Measurements from ENCODE around the gene MS4A4A. TPM values are rescaled to one million over a fixed set of nuclear protein-coding genes. Genes with fewer than 3 reads are reported as not detected.

The MS4A4A gene
- total RNA-seq (2014; rRNA removed; shearing (Covaris generic)): 0.18 TPM in 1 of 2 replicates, not detected in the other

GRCh38 chr11:60280412-60280811 lies at the start of gene MS4A4A:
Gene MS4A4A (plus strand): TSS chr11:60280666. CDS start chr11:60280676, 10 bp downstream.
- Histone ChIP-seq H3K4me1 (replicated peaks) (peaks cover 4% of the 10 kb centered on the region), H3K27me3 (replicated peaks) (no peaks in the 10 kb centered on the region)

GRCh38 chr11:60230681-60231080 lies 49.8 kb upstream of the MS4A4A start:
- H3K4me1 ChIP-seq (replicated peaks): no peaks in the 10 kb centered on the region
- H3K9me3 ChIP-seq (replicated peaks): no peaks in the 10 kb centered on the region
- H3K27me3 ChIP-seq (replicated peaks): 0 out of 2 replicates have a peak, but pooled peaks cover 7% of the 10 kb centered on the region
- H3K27ac ChIP-seq: no peak overlapping the region
- DNase-seq (ENCODE audit: low read depth in 1 of 2, low spot score in 2 of 2): no peak
- no peaks in the 10 kb centered on the region for H3K36me3 ChIP-seq
- no peak overlapping the region for H3K4me3 ChIP-seq

More at GRCh38 chr11:60280412-60280811, at the start of gene MS4A4A:
- Histone ChIP-seq H3K9me3 (replicated peaks) (no peaks in the 10 kb centered on the region), H3K27ac (no peak within 1 kb of the TSS), H3K36me3 (no peaks in the 10 kb centered on the region), H3K4me3 (no peak within 1 kb of the TSS)
- no peak for DNase-seq (ENCODE audit: low read depth in 1 of 2, low spot score in 2 of 2)

GRCh38 chr11:60235321-60235720 lies 45.1 kb upstream of the MS4A4A start:
- no peaks in the 10 kb centered on the region for H3K4me1 ChIP-seq (replicated peaks)
- H3K4me3 ChIP-seq: no peak overlapping the region
- DNase-seq (ENCODE audit: low read depth in 1 of 2, low spot score in 2 of 2): no peak
- 0 out of 2 replicates have a peak, but pooled peaks cover 5% of the 10 kb centered on the region for H3K27me3 ChIP-seq (replicated peaks)
- H3K36me3 ChIP-seq: no peaks in the 10 kb centered on the region
- no peaks in the 10 kb centered on the region for H3K9me3 ChIP-seq (replicated peaks)
- H3K27ac ChIP-seq: no peak overlapping the region

- H3K27me3 ChIP-seq (replicated peaks): peaks cover 16% of the 10 kb centered on the region
- no peak overlapping the region for H3K4me3 ChIP-seq
- no peak overlapping the region for H3K27ac ChIP-seq
- no peaks in the 10 kb centered on the region for H3K4me1 ChIP-seq (replicated peaks)
- DNase-seq (ENCODE audit: low read depth in 1 of 2, low spot score in 2 of 2): no peak
- H3K9me3 ChIP-seq (replicated peaks): no peaks in the 10 kb centered on the region
- H3K36me3 ChIP-seq: no peaks in the 10 kb centered on the region
Observed at GRCh38 chr11:60240662-60241061, 39.8 kb upstream of the MS4A4A start.

- Histone ChIP-seq H3K36me3 (no peaks in the 10 kb centered on the region), H3K4me1 (replicated peaks) (no peaks in the 10 kb centered on the region), H3K27ac (no peak overlapping the region), H3K4me3 (no peak overlapping the region), H3K27me3 (replicated peaks) (peaks cover 19% of the 10 kb centered on the region), H3K9me3 (replicated peaks) (no peaks in the 10 kb centered on the region)
- DNase-seq (ENCODE audit: low read depth in 1 of 2, low spot score in 2 of 2): no peak
Observed at GRCh38 chr11:60241786-60242185, 38.7 kb upstream of the MS4A4A start.

GRCh38 chr11:60242740-60243239 lies 37.7 kb upstream of the MS4A4A start, which contains the start of gene MS4A4E:
Gene MS4A4E (minus strand): TSS chr11:60243137. CDS start chr11:60230055, 13,082 bp downstream.
- no peak for DNase-seq (ENCODE audit: low read depth in 1 of 2, low spot score in 2 of 2)
- Histone ChIP-seq H3K27me3 (replicated peaks) (peaks cover 19% of the 10 kb centered on the region), H3K36me3 (no peaks in the 10 kb centered on the region), H3K4me3 (no peak within 1 kb of the TSS), H3K27ac (no peak within 1 kb of the TSS), H3K4me1 (replicated peaks) (no peaks in the 10 kb centered on the region), H3K9me3 (replicated peaks) (no peaks in the 10 kb centered on the region)

GRCh38 chr11:60251485-60252212 lies 28.8 kb upstream of the MS4A4A start:
- peak in 1 of 2 experiments; percentile 58 for DNase-seq (ENCODE audit: low read depth in 1 of 2, low spot score in 2 of 2)
- Histone ChIP-seq H3K4me1 (replicated peaks) (no peaks in the 10 kb centered on the region), H3K4me3 (no peak overlapping the region), H3K9me3 (replicated peaks) (no peaks in the 10 kb centered on the region), H3K27me3 (replicated peaks) (no peaks in the 10 kb centered on the region), H3K27ac (no peak overlapping the region), H3K36me3 (no peaks in the 10 kb centered on the region)

- H3K4me3 ChIP-seq: no peak overlapping the region
- no peak overlapping the region for H3K27ac ChIP-seq
- H3K4me1 ChIP-seq (replicated peaks): no peaks in the 10 kb centered on the region
- no peaks in the 10 kb centered on the region for H3K36me3 ChIP-seq
- DNase-seq (ENCODE audit: low read depth in 1 of 2, low spot score in 2 of 2): no peak
- no peaks in the 10 kb centered on the region for H3K27me3 ChIP-seq (replicated peaks)
- H3K9me3 ChIP-seq (replicated peaks): no peaks in the 10 kb centered on the region; the same call in 1 of the 2 replicates
Observed at GRCh38 chr11:60252213-60253108, 28.0 kb upstream of the MS4A4A start.

GRCh38 chr11:60257956-60258722 lies 22.3 kb upstream of the MS4A4A start:
- Histone ChIP-seq H3K27ac (no peak overlapping the region), H3K27me3 (replicated peaks) (peaks cover under 1% of the 10 kb centered on the region; the same call in 1 of the 2 replicates), H3K4me1 (replicated peaks) (no peaks in the 10 kb centered on the region), H3K9me3 (replicated peaks) (no peaks in the 10 kb centered on the region; the same call in 1 of the 2 replicates), H3K36me3 (no peaks in the 10 kb centered on the region), H3K4me3 (no peak overlapping the region)
- DNase-seq (ENCODE audit: low read depth in 1 of 2, low spot score in 2 of 2): no peak

GRCh38 chr11:60261014-60261413 lies 19.5 kb upstream of the MS4A4A start:
- H3K4me3 ChIP-seq: no peak overlapping the region
- no peaks in the 10 kb centered on the region for H3K36me3 ChIP-seq
- peaks cover 3% of the 10 kb centered on the region; the same call in 1 of the 2 replicates for H3K27me3 ChIP-seq (replicated peaks)
- no peaks in the 10 kb centered on the region; the same call in 1 of the 2 replicates for H3K9me3 ChIP-seq (replicated peaks)
- no peak overlapping the region for H3K27ac ChIP-seq
- no peak for DNase-seq (ENCODE audit: low read depth in 1 of 2, low spot score in 2 of 2)
- no peaks in the 10 kb centered on the region for H3K4me1 ChIP-seq (replicated peaks)

- no peak overlapping the region for H3K4me3 ChIP-seq
- DNase-seq (ENCODE audit: low read depth in 1 of 2, low spot score in 2 of 2): no peak
- H3K9me3 ChIP-seq (replicated peaks): no peaks in the 10 kb centered on the region
- no peaks in the 10 kb centered on the region for H3K4me1 ChIP-seq (replicated peaks)
- peaks cover 5% of the 10 kb centered on the region for H3K27me3 ChIP-seq (replicated peaks)
- no peak overlapping the region for H3K27ac ChIP-seq
- no peaks in the 10 kb centered on the region for H3K36me3 ChIP-seq
Observed at GRCh38 chr11:60263402-60263801, 17.1 kb upstream of the MS4A4A start.

GRCh38 chr11:60264644-60265043 lies 15.8 kb upstream of the MS4A4A start:
- H3K36me3 ChIP-seq: no peaks in the 10 kb centered on the region
- no peak for DNase-seq (ENCODE audit: low read depth in 1 of 2, low spot score in 2 of 2)
- H3K27ac ChIP-seq: no peak overlapping the region
- no peak overlapping the region for H3K4me3 ChIP-seq
- H3K27me3 ChIP-seq (replicated peaks): peaks cover 6% of the 10 kb centered on the region
- H3K9me3 ChIP-seq (replicated peaks): no peaks in the 10 kb centered on the region
- H3K4me1 ChIP-seq (replicated peaks): no peaks in the 10 kb centered on the region

Measured in SJSA1 (cell line).